HG03097 (cell line): ENCODE data around the gene ANKRD49.
A peak's percentile ranks its signal among the peaks of the same experiment; 100 is the strongest.

ENCODE experiments used
- ATAC-seq: cut with Tn5 transposase; IDR thresholded peaks from one replicate; pipeline ENCODE4 v1.9.1; 2021; ENCODE audit not compliant: unreplicated experiment, low FRiP score

ANKRD49 gene

GRCh38 chr11:94543695-94544645, 50.2 kb downstream of the ANKRD49 start, which contains the start of gene FUT4:
Gene FUT4, plus strand, starts transcription at chr11:94543921. Its CDS starts 213 bp downstream, at chr11:94544134.
- ATAC-seq = peak; percentile 84

- ATAC-seq = peak; percentile 9
Measured at GRCh38 chr11:94544646-94545263, 51.0 kb downstream of the ANKRD49 start.

- ATAC-seq = no peak
Measured at GRCh38 chr11:94545264-94546161, 51.7 kb downstream of the ANKRD49 start.

- no peak for ATAC-seq
Measured at GRCh38 chr11:94546162-94546470, 52.3 kb downstream of the ANKRD49 start.

- ATAC-seq = no peak
Measured at GRCh38 chr11:94546886-94547285, 53.1 kb downstream of the ANKRD49 start.

- no peak for ATAC-seq
Measured at GRCh38 chr11:94549146-94549545, 55.4 kb downstream of the ANKRD49 start.
